ENCODE data around the gene HMCN2.

HMCN2 gene

DNA sequence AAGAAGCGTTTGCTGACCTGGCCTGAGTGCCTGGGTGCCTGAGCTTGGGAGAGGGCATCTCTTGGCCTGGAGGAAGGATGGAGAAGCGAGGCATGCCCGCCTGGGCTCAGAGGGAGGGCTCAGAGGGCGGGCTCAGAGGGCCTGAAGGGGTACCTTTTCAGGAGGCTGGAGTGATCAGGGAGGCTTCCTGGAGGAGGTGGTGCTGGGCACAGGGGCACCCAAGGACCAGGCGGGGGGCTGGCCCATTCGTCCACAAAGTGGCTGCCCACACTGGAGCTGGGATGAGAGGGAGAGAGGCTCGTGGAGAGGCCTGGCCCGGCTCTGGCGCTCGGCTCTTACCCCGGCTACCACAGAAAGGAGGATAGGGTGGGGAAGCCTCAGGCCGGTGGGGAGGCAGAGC lies 212.0 kb downstream of the HMCN2 start:
- no peak for DNase-seq (ENCODE audit: extremely low read depth, low read depth)
- TF ChIP-seq, protein P1, sequence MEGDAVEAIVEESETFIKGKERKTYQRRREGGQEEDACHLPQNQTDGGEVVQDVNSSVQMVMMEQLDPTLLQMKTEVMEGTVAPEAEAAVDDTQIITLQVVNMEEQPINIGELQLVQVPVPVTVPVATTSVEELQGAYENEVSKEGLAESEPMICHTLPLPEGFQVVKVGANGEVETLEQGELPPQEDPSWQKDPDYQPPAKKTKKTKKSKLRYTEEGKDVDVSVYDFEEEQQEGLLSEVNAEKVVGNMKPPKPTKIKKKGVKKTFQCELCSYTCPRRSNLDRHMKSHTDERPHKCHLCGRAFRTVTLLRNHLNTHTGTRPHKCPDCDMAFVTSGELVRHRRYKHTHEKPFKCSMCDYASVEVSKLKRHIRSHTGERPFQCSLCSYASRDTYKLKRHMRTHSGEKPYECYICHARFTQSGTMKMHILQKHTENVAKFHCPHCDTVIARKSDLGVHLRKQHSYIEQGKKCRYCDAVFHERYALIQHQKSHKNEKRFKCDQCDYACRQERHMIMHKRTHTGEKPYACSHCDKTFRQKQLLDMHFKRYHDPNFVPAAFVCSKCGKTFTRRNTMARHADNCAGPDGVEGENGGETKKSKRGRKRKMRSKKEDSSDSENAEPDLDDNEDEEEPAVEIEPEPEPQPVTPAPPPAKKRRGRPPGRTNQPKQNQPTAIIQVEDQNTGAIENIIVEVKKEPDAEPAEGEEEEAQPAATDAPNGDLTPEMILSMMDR (IDR thresholded peaks at IDR 0.05; ENCODE audit: low read depth, low read length): no peak

DNA sequence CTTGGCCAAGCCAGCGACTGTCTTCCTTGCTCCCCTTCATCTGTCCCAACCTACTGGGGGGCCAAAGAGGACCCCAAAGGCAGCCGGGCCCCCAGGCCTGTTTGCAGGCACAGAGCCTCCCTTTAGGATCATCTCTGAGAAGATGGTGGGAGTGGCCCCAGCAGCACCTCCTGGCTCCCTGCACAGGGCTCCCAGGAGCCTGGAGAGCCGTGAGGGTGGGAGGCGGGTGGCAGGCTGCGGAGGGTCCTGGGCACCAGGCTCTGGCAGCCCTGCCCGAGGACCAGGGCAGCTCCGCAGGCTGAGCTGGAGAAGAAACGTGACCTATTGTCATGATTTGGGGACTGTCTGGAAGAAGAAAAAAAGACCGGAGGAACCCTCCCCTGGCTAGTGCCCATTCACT lies 212.6 kb downstream of the HMCN2 start:
- TF ChIP-seq, protein P1 (IDR thresholded peaks at IDR 0.05; ENCODE audit: low read depth, low read length): no peak

DNA sequence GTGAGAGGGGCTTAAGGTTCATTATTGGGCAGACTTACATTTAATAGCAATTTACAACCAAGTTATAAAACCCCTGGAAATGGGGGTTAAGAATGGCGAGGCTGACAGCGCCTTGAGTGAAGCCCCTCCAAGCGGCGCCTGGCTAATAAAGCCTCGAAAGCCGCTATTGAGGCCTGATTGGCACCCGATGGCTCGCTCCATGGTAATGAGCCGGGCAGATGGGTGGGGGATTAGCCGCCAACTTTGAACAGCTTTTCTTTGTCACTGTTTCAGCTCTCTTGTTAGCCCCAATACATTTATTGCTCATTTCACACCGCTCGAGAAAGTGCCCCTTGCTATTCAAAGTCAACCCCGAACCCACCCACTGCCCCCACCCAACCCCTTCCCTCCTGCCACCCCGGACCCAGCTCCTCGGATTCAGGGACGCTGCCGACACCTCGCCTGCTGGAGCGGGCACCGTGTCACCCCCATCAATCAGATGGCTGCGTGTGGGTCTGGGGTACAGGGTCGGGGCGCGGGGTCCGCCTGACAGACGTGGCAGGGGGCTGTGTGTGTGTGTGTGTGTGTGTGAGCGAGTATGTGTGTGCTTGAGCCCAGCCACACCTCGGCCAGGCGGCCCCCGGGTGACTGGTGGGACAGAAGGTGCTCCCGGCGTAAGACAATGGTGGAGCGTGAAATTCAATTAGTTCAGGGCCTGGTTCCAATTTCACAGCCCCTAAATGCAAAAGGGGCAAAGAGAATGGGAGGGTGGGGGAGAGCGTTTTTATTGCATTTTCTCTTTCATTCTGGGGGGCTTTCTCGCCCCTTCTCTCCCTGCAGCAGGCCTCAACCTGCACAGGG lies 213.4 kb downstream of the HMCN2 start:
- TF ChIP-seq, protein P1 (IDR thresholded peaks at IDR 0.05; ENCODE audit: low read depth, low read length): no peak
- no peak for DNase-seq (ENCODE audit: extremely low read depth, low read depth)

More for the DNA sequence above, 212.6 kb downstream of the HMCN2 start:
- no peak for DNase-seq (ENCODE audit: extremely low read depth, low read depth)

DNA sequence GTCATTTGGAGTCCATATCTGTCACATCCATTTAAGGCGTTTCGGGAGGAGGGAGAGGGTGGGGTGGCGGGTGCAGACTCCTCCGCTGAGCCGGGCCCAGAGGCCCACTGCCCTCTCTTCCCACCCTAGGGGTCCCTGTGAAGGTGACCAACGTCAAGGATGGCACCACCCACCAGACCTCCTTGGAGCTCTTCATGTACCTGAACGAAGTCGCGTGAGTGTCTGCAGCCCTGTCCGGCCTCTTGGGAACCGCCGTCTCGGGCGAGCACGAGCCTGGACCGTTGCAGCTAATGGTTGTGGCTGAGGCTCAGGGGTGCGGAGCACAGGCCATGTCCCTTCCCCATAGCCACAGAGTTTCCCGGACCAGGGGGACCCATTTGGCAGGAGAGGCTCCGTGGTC lies 214.0 kb downstream of the HMCN2 start:
- DNase-seq (ENCODE audit: extremely low read depth, low read depth): no peak
- TF ChIP-seq, protein P1 (IDR thresholded peaks at IDR 0.05; ENCODE audit: low read depth, low read length): no peak

DNA sequence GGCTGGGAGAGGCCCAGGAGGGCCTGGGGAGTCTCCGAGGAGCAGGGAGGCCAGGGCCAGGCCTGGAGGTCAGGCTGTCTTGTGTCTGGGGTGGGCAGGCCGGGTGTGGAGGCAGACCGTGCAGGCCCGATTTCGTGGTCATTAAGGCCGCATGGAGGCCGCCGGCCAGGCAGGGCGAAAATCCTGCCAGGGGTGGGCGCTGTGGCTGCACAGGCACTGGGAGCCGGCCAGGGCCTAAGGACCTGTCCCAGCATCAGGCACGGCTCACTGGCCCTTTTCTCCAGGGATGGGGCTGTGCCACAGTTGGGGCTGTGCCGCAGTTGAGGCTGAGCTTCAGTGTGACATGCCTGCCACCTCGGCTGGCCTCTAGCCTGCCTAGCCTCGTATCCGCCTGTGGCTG lies 215.1 kb downstream of the HMCN2 start:
- TF ChIP-seq, protein P1 (IDR thresholded peaks at IDR 0.05; ENCODE audit: low read depth, low read length): no peak

DNA sequence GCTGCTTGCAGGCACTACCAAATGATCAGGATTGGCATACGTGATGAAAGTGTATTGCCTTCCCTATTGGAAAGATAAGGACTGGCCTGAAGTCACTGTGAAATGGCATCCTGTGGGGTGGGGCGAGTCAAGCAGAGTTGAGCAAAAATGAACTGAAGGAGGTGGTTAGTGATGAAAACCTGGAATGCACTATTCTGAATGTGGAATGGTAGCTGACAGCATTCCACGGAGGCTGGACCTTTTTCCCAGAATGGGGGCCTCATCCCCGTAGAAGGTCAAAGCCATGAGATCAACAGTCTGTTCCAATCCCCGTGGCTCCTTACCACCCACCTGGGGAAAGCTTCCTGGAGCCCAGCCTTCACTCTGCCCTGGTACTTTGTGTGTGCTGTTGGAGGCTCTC lies 216.9 kb downstream of the HMCN2 start:
- no peak for DNase-seq (ENCODE audit: extremely low read depth, low read depth)
- TF ChIP-seq, protein P1 (IDR thresholded peaks at IDR 0.05; ENCODE audit: low read depth, low read length): no peak

More for the DNA sequence above, 215.1 kb downstream of the HMCN2 start:
- DNase-seq (ENCODE audit: extremely low read depth, low read depth): no peak

DNA sequence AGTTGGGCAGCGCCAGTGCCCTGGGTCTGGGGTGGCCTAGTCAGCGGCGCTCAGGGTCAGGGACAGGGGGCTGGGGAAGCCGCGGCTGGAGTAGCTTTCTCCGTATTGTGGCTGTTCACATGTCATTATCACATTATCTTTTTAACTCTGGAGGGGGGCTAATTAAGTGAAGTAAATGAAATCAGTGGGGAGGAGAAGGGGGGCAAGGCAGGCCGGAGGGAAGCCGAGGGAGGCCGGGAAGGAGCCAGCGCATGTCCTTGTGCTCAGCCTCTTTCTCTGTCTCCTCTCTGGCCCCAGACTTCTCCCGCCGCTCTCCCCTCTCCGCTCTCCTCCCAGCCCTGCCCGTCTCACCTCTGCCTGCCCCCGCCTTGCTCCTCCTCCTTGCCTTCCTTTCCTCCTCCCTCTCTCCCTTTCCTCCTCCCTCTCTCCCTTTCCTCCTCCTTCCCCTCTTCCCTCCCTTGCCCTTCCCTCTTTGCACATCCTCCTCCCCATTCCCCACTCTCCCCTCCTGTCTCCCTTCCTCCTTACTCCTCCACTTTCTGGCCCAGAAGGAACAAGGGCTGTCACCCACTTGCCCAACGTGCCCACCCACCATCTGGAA lies 217.9 kb downstream of the HMCN2 start:
- DNase-seq (ENCODE audit: extremely low read depth, low read depth): no peak
- TF ChIP-seq, protein P1 (IDR thresholded peaks at IDR 0.05; ENCODE audit: low read depth, low read length): no peak

Measured in AG09319 (cell line).